Measurements from ENCODE around the gene BRIX1.

- TF ChIP-seq POLR2AphosphoS5 (IDR thresholded peaks at IDR 0.05; ENCODE audit: low read depth, low read length) (no peak), POLR2A (IDR thresholded peaks at IDR 0.05; ENCODE audit: low read depth, low read length) (no peak)
These were observed 19.7 kb upstream of the BRIX1 start for GRCh38 chr5:34895641-34896419.

Data from GM12892 (cell line).